HEK293 (cell line): ENCODE measurements around the gene NFKBIZ.

ENCODE experiments used
- TRIM28 ChIP-seq: IDR thresholded peaks from 2 replicates; pipeline ENCODE4 v1.6.1; 2011; ENCODE audit warnings: low read length, control low read depth, borderline replicate concordance
- YY1 ChIP-seq: fragments of 450-650 bp; formaldehyde crosslinking; IDR thresholded peaks from 2 replicates; pipeline ENCODE4 v1.5.1; 2018; ENCODE audit warnings: missing biosample characterization, missing genetic modification characterization
- ZBTB20 ChIP-seq: fragments of 450-650 bp; formaldehyde crosslinking; IDR thresholded peaks from 2 replicates; pipeline ENCODE4 v1.5.1; 2016; ENCODE audit warnings: missing biosample characterization, missing genetic modification characterization
- ZBTB7A ChIP-seq: fragments of 450-650 bp; formaldehyde crosslinking; IDR thresholded peaks from 2 replicates; pipeline ENCODE4 v1.5.1; 2016; ENCODE audit warnings: low read depth, missing biosample characterization, missing genetic modification characterization
- ZFP3 ChIP-seq: fragments of 450-650 bp; formaldehyde crosslinking; IDR thresholded peaks from 2 replicates; pipeline ENCODE4 v1.5.1; 2016; ENCODE audit warnings: low read depth, missing biosample characterization, missing genetic modification characterization
- ZNF221 ChIP-seq: fragments of 450-650 bp; formaldehyde crosslinking; IDR thresholded peaks from 2 replicates; pipeline ENCODE4 v1.5.1; 2017; ENCODE audit warnings: missing biosample characterization, missing genetic modification characterization, borderline replicate concordance
- ZNF274 ChIP-seq, 2 experiments: fragments of 200-500 bp in 1 of 2; fragments of 450-650 bp in 1 of 2; sonication (Bioruptor generic) in 1 of 2; formaldehyde crosslinking in 1 of 2; IDR thresholded peaks; 2 replicates each; pipeline versions ENCODE4 v1.5.1 to v1.6.1; 2014 to 2016; ENCODE audit warnings: borderline replicate concordance in 1 of 2, inconsistent platforms in 1 of 2, low read length in 1 of 2, missing biosample characterization in 1 of 2, missing genetic modification characterization in 1 of 2
- ZNF423 ChIP-seq: fragments of 450-650 bp; formaldehyde crosslinking; IDR thresholded peaks from 2 replicates; pipeline ENCODE4 v1.5.1; 2016; ENCODE audit warnings: missing biosample characterization, missing genetic modification characterization
- ZNF660 ChIP-seq: fragments of 450-650 bp; IDR thresholded peaks from 2 replicates; pipeline ENCODE4 v1.5.1; 2018; ENCODE audit warnings: missing biosample characterization, mild to moderate bottlenecking, missing genetic modification characterization
- TF ChIP-seq, protein P1 (sequence below): fragments of 450-650 bp; formaldehyde crosslinking; IDR thresholded peaks from 2 replicates; pipeline ENCODE4 v1.5.1; 2016; ENCODE audit warnings: missing biosample characterization, missing genetic modification characterization
- TF ChIP-seq, protein P2 (sequence below): fragments of 450-650 bp; formaldehyde crosslinking; IDR thresholded peaks from 2 replicates; pipeline ENCODE4 v1.5.1; 2017; ENCODE audit warnings: missing biosample characterization, missing genetic modification characterization

DNA sequence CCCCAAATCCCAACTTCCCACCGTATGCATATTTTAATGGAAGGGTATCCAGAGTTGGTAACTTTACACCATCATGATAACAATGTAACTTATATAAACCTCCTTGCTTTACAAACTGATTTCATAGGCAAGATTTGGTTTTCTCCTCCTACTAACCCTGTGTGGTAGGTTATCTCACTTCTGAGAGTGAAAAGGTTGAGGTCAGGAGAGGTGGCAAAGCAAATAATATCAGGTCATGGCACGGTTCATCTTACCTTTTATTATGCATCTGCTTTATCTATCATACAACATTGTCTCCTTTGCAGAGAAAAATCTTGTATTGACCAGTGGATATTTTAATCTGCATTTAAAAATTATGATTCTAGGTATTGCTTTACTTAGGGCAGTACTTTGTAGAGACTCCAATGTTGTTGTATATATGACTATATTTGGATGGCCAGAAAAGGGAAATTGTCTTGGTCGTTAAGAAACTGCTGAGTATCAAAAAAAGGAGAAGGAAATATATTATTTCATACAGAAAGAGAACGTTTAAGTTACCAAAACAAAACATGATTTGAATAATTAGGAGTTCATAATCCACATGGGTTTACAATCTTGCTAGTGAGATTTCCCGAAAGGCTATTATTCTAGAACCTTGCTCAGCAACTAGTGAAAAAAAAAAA lies 30.4 kb downstream of the NFKBIZ start:
- TF ChIP-seq, protein P1, sequence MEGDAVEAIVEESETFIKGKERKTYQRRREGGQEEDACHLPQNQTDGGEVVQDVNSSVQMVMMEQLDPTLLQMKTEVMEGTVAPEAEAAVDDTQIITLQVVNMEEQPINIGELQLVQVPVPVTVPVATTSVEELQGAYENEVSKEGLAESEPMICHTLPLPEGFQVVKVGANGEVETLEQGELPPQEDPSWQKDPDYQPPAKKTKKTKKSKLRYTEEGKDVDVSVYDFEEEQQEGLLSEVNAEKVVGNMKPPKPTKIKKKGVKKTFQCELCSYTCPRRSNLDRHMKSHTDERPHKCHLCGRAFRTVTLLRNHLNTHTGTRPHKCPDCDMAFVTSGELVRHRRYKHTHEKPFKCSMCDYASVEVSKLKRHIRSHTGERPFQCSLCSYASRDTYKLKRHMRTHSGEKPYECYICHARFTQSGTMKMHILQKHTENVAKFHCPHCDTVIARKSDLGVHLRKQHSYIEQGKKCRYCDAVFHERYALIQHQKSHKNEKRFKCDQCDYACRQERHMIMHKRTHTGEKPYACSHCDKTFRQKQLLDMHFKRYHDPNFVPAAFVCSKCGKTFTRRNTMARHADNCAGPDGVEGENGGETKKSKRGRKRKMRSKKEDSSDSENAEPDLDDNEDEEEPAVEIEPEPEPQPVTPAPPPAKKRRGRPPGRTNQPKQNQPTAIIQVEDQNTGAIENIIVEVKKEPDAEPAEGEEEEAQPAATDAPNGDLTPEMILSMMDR = no peak
- TF ChIP-seq YY1 (no peak), ZFP3 (tag by site-specific recombination) (no peak), ZNF274 (IDR thresholded peaks at IDR 0.05; ENCODE audit: low read length) (no peak), ZNF274 (tag by site-specific recombination; IDR thresholded peaks at IDR 0.05; ENCODE audit: borderline replicate concordance) (no peak), ZBTB7A (tag by site-specific recombination) (no peak), ZNF660 (tag by site-specific recombination) (no peak), TRIM28 (no peak), ZNF423 (tag by site-specific recombination) (no peak), ZNF221 (tag by site-specific recombination) (no peak), ZBTB20 (tag by site-specific recombination) (no peak)
- TF ChIP-seq, protein P2, sequence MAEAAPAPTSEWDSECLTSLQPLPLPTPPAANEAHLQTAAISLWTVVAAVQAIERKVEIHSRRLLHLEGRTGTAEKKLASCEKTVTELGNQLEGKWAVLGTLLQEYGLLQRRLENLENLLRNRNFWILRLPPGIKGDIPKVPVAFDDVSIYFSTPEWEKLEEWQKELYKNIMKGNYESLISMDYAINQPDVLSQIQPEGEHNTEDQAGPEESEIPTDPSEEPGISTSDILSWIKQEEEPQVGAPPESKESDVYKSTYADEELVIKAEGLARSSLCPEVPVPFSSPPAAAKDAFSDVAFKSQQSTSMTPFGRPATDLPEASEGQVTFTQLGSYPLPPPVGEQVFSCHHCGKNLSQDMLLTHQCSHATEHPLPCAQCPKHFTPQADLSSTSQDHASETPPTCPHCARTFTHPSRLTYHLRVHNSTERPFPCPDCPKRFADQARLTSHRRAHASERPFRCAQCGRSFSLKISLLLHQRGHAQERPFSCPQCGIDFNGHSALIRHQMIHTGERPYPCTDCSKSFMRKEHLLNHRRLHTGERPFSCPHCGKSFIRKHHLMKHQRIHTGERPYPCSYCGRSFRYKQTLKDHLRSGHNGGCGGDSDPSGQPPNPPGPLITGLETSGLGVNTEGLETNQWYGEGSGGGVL (tag by site-specific recombination) = no peak
